ENCODE measurements around the gene TPD52L1.

The TPD52L1 gene

DNA sequence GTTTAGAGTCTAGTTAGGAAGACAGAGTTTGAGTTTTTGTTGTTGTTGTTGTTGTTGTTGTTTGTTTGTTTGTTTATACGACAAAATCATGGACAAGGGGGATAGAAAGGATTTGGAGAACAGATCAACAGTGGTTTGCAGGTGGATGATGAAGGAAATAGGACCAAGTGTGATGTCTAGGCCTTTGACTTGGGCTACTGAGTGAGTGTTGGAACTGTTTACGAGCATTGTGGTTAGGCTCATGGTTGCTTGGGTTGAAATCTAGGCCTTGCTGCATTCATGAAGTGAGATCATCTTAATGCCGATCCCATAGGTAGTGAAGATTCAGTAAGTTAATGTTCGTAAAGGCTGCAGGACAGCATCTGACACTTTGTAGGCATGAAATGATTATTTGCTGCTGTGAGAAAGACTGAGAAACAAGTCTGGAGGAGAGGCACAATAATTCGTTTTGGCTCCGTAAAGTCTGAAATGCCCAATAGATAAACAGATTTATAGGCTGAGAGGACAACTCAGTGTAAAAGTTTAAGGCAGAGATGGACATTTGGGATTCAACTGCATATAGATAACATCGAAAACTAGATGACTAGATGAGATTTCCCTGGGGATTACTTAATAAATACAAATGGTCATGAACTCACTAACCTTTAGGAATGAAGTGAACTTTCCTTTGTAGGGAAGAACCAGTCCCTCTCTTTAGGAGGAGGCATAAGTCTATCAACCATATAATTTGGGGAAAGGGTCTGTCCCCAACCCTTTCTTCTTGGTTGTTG lies 78.2 kb downstream of the TPD52L1 start:
- DNase-seq (ENCODE audit: insufficient read length, low spot score) = no peak
- no peak for FAIRE-seq

DNA sequence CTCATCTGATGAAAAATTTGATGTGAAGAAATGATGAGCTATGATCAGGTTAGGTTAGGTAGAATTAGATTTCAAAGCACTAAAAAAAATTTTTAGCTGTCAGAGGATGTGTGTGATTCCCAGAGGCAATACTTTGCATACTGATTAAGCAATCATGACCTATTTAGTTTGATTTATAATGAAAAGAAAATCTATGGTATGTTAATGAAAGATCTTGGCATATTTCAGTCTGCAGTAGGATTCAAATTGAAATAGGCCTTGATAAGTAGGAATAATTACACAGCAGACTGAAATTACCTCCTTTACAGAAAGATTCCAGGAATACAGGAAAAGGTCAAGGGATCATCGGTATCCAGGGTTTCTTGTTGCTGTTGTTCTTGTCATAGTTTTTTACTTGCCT lies 78.9 kb downstream of the TPD52L1 start:
- DNase-seq (ENCODE audit: insufficient read length, low spot score) (no peak), FAIRE-seq (no peak)

- FAIRE-seq (no peak), DNase-seq (ENCODE audit: insufficient read length, low spot score) (no peak)
These were observed 79.6 kb downstream of the TPD52L1 start for GRCh38 chr6:125233202-125233601.

DNA sequence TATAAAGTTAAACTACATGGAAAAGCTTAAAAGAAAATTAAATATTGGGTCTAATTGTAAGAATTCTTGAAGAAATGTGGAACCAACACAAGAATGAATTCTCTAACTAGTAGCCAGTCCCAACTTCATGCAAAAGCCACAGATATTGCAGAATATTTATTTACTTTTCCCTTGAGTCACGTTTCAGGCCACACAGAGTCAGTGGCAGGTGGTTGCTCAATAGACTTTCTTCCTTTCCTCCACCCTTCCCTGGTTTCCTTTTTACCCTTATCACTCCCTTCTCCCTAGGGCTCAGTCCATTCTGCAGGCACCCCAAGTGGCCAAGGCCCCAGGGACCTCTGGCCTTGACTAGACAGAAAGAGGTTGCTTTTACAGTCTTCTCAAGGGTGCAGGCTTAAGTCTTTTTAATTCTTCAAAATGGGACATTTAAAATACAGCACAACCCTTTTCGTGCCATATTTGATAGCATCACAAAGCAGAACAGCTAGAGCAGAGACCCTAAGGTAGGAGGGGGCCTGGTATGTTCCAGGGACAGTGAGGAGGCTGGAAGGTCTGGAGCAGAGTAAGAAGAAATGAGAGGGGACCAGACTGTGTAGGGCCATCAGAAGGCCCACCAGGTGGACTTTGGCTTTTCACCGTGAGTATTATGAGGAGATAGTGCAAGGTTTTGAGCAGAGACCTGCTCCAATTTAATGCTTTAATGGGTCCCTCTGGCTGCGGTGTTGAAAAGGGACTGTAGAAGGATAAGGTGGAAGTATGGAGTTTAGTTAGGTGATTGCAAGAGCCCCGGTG lies 83.2 kb downstream of the TPD52L1 start:
- DNase-seq (ENCODE audit: insufficient read length, low spot score) = no peak
- FAIRE-seq = no peak

DNA sequence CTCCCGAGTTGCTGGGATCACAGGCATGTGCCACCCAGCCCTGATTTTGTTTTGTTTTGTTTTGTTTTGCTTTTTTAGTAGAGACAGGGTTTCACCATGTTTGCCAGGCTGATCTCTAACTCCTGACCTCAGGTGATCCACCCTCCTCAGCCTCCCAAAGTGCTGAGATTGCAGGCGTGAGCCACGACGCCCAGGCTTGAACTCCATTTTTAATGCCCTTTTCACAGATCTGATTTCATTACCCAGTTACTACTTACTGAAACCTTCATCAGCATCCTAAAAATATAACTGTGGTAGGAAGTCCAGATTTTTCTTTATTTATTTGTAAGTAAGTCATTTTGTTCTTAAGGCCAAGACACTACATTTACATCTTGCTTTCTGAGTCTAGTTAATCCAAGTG lies 84.2 kb downstream of the TPD52L1 start:
- DNase-seq (ENCODE audit: insufficient read length, low spot score) = no peak
- FAIRE-seq = no peak

DNA sequence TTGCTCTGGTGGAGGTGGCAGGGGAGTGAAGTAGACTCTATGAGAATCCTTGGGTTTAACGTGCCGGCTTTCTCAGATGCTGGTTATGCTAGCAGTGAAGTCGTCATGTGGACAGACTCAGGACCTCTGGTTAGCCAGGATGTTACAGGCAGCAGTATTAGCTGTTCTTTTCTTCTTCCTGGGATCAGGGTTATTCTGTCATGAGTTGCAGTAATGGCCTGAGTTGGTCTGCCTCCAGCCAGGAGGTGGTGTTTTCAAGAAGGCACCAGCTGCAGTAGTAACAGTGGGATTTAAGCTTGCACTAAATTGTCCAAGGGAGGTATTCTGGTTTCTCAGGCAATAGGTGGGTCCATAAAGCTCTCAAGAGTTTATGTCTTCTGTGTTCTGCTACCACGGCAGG lies 91.5 kb downstream of the TPD52L1 start:
- DNase-seq (ENCODE audit: insufficient read length, low spot score) (no peak), FAIRE-seq (no peak)

DNA sequence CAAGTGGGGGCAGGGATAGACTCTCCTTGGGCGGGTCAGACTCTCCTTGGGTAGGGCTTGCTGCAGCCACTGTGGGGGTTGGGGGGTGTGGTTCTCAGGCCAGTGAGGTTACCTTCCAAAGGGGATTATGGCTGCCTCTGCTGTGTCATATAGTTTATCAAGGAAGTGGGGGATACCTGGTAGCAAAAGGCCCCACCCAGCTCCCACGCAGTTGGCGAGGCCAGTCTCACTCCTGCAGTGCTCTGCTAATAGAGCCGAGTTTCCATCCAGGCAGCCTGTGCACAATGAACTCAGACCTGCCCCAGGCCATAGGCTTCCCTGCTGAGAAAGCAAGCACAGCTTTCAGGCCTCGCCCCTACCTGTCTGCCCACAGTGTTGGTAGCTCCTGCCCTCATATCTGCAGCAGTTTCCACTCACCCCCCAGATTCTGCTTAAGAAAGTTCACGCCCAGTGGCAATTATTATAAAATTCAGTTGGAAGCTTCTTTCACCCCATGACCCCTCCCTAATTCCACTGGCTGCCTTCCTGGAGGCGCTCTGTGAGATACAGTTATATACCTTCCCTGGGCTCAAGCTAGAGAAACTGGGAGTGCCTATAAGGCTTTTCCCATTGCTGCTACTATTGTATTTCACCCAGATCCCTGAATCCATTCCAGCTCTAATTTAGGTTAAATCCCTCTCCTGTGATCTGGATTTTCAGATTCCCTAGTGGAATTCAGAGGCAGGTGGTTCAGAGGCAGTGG lies 92.1 kb downstream of the TPD52L1 start:
- FAIRE-seq = no peak
- no peak for DNase-seq (ENCODE audit: insufficient read length, low spot score)

- FAIRE-seq = no peak
- no peak for DNase-seq (ENCODE audit: insufficient read length, low spot score)
These were observed 93.0 kb downstream of the TPD52L1 start for GRCh38 chr6:125246566-125246965.

- FAIRE-seq = no peak
These were observed 94.6 kb downstream of the TPD52L1 start for GRCh38 chr6:125248136-125248535.

DNA sequence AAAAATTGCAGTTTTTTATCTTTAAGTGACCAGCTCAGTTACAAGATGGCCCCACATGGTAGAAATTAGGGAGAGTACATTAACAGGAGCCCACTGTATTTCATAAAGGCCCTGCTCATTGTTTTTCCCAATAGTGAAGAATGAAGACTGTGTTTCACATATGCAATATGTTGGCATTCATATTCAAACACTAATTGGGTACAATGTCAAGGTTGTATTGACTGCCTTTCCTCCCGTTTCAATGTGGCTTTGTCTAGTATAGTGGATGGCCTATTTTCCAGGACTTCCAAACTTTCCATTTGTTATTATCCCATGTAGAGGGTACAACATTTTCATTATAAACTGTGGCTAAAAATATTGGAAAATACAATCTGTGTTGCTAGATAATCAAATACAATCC lies 96.9 kb downstream of the TPD52L1 start:
- FAIRE-seq = no peak
- no peak for DNase-seq (ENCODE audit: insufficient read length, low spot score)

More at GRCh38 chr6:125248136-125248535, 94.6 kb downstream of the TPD52L1 start:
- DNase-seq (ENCODE audit: insufficient read length, low spot score) = no peak

- DNase-seq (ENCODE audit: insufficient read length, low spot score) (no peak), FAIRE-seq (no peak)
These were observed 98.1 kb downstream of the TPD52L1 start for GRCh38 chr6:125251516-125252220.

DNA sequence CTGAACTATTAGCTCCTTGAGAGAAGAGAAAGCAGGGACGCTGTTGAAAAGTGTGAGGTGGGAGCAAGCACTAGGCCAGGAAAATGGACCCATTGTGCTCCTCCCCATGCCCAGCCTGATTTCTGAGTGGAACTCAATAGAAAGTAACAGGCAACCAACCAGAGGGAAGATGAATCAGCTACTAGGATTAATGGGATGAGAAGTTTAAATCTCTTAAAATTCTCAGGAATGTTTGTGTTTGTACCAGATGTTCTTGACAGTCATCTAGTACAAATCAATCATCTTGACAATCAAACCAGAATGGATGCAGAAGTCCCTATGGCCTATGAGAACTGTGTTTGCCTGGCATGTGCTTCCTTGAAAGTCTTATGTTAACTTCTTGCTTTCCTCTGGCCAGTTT lies 99.3 kb downstream of the TPD52L1 start:
- no peak for FAIRE-seq
- no peak for DNase-seq (ENCODE audit: insufficient read length, low spot score)

- FAIRE-seq = no peak
- DNase-seq (ENCODE audit: insufficient read length, low spot score) = no peak
These were observed 100.3 kb downstream of the TPD52L1 start for GRCh38 chr6:125253881-125254280.

- FAIRE-seq (no peak), DNase-seq (ENCODE audit: insufficient read length, low spot score) (no peak)
These were observed 100.7 kb downstream of the TPD52L1 start for GRCh38 chr6:125254321-125254720.

DNA sequence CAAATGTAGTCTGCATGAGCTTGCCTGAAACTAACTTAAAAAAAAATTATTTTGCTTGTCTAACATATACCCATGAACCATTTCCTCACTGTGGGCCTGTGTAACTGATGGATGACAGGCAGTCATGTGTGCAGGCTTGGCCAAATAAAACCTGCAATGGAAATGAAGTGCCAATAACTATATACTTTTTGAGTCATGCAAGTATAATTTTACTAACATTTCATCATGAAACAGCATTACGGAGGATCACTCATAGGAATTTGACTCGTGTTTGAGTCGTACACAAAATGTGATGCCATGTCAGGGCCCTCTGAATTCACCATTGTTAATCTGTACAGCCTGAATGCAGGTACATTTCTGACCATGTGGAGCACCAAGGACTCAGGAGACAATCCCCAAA lies 101.6 kb downstream of the TPD52L1 start:
- FAIRE-seq (no peak), DNase-seq (ENCODE audit: insufficient read length, low spot score) (no peak)

DNA sequence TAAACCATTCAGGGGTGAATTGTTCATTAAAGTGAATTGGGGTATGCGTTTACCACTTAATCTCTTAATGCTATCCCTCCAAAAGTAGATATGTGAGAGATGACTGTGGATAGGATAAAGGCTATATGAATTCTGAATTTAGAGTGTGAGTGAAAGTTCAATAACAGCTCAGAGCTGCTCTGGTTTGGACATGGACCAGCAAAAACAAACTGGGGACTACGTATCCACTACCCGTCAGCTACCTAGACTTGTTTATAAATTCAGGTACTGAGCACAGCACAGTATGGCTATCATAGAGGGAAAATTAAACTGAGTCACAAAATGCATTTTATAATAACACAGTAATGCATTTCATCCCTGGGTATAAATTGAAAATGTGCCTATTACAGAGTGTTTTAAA lies 103.8 kb downstream of the TPD52L1 start:
- FAIRE-seq (no peak), DNase-seq (ENCODE audit: insufficient read length, low spot score) (no peak)

- no peak for FAIRE-seq
- DNase-seq (ENCODE audit: insufficient read length, low spot score) = no peak
These were observed 105.2 kb downstream of the TPD52L1 start for GRCh38 chr6:125258651-125259353.

GRCh38 chr6:125259354-125259736 lies 105.8 kb downstream of the TPD52L1 start:
- DNase-seq (ENCODE audit: insufficient read length, low spot score) (no peak), FAIRE-seq (no peak)

GRCh38 chr6:125262016-125263013 lies 108.7 kb downstream of the TPD52L1 start:
- DNase-seq (ENCODE audit: insufficient read length, low spot score) = no peak
- FAIRE-seq = no peak

Data from HTR-8/SVneo (cell line).